ENCODE measurements around the gene ZNF662.

DNA sequence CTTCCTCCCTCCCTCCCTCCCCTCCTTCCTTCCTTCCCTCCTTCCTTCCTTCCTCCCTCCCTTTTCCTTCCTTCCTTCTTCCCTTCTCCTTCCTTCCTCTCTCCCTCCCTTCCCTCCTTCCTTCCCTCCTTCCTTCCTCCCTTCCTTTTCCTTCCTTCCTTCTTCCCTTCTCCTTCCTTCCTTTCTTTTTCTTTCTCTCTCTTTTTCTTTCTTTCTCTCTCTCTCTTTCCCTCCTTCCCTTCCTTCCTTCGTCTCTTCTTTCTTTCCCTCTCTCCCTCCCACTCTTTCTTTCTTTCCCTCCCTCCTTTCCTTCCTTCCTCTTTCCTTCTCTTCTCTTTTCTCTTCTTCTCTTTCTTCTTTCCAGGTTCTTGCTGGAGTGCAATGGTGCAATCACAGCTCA lies 1.9 kb upstream of the ZNF662 start:
- TF ChIP-seq CTCF (IDR thresholded peaks at IDR 0.05): no peak
- TF ChIP-seq POLR2A (IDR thresholded peaks at IDR 0.05): no peak
- no peak for TF ChIP-seq EP300 (IDR thresholded peaks at IDR 0.05)
- no peak for TF ChIP-seq POLR2AphosphoS5 (IDR thresholded peaks at IDR 0.05)

All from stomach (tissue), 4 donors.